ENCODE data around the gene CRIP1.

The CRIP1 gene

DNA sequence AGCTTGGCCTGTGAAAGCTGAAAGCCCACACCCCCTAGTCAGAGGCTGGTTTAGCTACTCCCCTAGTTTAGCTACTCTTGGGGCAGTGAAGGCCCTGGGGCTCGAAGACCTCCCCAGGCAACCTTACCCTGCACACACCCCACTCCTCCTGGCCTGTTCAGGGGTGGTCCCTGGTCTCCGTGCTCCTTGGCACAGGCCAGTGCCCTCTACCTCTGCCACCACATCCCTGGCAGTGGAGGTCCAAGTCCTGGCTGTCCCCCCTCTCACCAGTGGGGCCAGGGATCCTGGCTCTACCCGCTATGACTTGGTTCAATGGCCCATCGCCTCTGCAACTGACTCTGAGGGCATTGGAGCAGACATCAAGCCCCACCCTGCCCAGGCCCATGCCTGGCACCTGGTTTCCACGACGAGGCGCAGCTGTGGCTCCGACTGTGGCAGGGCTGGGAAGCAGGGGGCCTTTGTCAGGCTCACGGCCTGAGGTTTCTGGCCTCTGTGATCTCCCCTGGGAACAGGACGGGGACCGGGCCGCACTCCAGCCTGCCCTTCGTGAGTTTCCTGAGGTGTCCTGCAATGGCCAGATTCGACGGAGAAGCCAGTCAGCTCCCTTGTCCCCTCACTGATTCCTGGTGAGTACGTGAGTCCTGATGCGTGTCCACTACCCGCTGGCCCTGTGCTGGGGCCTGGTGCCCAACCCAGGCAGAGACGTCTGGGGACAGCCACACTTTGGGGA is 45.4 kb downstream of the CRIP1 start:
- no peak for DNase-seq (ENCODE audit: low read depth, low spot score)

DNA sequence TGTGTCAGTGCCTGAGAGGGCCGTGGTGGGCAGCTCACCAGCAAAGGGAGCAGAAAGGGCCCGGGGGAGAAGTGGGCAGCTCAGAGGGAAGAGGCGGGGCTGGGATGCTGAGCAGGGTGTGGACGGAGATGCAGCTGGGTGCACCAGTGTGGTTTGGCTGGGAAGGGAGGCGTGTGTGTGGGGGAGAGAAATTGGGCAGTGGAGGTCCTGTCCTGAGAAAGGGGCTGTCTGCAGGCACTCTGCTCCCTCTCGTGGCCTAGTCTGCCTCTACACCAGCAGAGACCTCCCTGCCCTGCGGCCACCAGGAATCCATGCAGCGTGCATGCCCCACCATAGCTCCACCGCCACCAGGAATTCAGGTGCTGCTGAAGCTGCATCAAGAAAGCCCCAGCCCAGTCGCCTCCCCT is 46.1 kb downstream of the CRIP1 start:
- no peak for DNase-seq (ENCODE audit: low read depth, low spot score)

DNA sequence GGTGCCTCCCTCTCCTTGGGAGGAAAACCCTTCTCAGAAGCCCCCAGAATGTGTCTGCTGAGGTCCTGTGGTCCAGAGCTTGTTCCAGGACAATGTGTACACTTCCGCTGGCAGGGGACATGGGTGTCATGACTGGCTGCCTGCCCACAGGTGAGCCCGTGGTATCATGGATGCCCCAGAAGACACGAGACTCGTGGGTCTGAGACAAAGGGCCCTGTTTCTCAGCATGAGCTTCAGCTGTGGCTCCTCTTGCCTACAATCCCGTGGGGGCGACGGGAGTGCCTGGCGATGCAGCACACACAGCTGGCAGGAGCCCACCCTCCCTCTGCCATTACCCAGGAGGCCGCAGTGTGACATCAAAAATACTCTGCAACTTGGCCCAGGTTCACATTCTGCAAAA is 46.7 kb downstream of the CRIP1 start:
- no peak for DNase-seq (ENCODE audit: low read depth, low spot score)

DNA sequence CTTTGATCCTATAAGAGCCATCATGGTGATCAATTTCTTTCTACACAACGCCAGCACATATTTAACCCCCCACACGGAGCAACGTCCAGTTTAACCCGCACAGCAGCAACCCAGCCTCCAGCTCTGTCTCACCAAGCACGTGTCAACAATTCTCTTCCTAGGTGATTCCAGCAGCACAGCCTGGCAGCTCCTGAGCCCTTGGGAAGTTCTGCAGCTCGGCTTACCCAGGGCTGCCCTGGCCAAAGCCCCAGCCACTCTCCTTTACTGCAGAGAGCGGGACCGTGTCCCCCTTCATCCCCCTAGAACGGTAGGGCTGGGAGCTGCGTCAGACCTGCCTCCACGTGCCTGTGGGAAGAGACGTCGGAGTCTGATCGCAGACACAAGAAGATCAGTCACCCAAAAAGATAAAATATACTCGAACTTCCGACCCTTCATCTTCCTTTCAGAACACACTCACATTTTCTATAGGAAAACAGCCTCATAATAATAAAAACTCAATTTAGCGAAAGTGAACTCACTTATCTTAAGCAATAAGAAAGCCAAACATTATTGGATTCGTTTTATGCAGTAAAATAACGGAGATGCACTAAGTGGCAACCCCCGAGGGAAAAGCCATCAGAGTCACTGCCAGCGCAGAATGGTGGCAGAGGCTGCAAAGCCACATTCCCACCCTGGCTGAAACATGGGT is 47.3 kb downstream of the CRIP1 start:
- no peak for DNase-seq (ENCODE audit: low read depth, low spot score)

DNA sequence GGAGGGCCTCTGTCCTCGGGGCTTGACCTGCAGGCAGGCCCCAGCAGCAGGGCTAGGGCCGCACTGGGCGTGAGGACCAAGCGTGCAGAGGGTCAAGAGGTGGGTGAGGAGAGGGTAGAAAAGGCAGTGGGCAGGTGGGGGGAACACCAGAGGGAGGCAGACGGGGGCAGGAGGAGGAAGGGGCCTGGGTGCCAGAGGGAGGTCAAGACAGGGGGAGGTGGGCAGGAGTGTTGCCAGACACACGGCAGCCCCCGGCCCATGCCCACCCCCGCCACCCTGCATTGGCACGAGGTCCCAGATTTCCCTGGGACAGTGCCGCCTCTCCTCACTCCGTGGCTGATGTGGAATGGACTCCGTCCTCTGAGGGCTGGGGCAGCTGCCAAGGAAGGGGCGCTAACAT is 47.9 kb downstream of the CRIP1 start:
- DNase-seq (ENCODE audit: low read depth, low spot score), result no peak

DNA sequence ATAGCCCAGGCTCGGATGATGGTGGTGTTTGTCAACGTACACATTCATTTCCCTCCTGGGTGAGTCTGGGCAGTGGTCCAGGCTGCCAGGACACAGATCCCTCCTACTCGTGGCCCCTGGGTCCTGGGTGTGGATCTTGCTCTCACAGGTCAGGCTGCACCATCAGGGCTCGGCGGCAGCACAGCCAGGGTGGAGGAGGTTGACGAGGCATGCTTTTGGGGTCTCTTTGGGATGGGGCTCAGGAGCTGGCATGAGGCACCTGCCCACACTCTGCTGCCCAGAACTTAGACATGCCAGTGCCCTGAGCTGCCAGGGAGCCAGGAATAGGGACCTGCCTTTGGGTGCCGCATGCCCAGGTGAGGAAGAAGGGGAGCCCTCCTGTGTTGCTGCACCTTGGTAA is 49.4 kb downstream of the CRIP1 start:
- no peak for DNase-seq (ENCODE audit: low read depth, low spot score)

DNA sequence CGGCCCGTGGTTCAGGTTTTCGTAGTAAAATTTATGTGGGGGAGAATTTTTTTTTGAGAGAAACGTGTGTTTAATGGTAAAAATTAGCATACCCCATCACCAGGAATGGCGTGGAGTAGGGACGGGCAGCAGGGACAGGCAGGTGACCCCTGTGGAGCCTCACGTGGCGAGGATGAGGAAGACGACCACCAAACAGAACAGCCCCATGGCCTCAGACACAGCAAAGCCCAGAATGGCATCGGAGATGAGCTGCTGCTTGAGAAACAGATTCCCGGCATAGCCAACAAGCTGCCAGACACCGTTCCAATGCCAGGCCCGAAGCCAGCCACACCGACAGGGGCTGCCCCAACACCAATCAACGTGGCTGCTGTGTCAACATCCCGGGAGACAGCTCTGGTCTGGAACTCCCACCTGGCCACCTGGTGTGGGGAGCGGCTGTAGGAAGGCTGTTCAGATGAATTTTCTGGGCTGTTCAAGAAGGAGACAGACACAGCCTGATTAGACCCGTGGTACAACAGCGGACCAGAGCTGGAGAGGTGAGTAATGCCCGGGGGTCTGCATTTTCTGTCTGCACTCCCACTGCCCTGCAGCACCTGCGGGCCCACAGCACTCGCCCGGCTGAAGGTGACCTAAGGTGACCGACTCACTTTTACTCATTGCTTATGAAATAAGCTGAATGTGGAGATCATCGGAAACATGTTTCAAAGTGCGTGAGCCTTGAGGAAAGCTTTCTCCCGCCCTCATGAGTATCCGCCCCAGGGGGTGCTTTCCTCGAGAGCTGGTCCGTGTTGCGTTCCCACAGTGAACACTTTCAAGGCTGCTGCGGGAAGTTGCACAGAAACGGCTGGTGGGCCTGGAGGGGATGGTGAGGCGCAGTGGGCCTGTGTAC is 50.2 kb downstream of the CRIP1 start:
- no peak for DNase-seq (ENCODE audit: low read depth, low spot score)

DNA sequence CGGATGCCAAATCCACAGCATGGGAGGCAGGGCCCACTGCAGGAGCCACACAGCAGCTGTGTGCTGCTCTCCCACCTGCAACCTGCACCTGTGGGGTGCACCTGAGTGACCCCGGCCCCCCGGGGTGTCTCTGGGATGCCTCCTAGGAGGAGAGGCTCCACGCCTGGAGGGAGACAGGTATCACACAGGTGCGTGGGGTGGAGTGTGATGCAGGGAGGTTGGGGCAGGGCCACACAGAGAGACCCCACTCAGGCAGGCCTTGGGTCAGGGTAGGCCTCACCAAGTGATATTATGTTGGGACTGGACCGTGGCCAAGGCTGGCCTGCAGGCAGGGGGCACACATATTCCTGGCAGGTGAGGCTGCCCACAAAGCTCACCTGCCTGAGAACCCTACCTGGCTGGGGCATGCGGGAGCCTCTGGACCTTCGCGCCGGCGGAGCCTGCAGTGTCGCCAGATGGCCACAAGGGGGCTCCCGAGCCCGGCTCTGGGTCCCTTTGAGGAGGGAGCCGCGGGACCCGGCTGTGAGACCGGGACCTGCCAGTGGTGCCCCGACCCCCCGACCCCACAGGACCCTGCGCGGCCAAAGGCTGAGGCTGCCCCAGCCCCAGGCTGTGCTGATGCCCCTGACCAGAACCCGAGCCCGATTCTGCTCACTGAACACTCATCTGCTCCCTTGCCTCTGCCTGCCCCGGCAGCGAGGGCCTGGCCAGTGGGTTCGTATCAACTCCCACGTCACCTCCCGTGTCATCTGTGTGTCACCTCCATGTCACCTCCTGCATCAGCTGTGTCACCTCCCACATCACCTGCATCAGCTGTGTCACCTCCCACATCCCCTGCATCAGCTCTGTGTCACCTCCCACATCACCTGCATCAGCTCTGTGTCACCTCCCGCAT is 51.1 kb downstream of the CRIP1 start:
- no peak for DNase-seq (ENCODE audit: low read depth, low spot score)
